ENCODE results near the gene AKAP6.

Gene AKAP6

DNA sequence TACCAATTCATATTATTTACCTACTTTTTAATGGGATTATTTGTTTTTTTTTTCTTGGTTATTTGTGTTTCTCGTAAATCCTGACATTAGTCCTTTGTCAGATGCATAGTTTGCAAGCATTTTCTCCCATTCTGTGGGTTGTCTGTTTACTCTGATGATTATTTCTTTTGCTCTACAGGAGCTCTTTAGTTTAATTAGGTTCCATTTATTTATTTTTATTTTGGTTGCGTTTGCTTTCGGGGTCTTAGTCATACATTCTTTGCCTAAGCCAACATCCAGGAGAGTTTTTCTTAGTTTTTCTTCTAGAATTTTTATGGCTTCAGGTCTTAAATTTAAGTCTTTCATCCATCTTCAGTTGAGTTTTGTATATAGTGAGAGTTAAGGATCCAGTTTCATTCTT lies 289.9 kb downstream of the AKAP6 start:
- no peak for DNase-seq (ENCODE audit: low read depth in 2 of 2, low spot score in 1 of 2)

DNA sequence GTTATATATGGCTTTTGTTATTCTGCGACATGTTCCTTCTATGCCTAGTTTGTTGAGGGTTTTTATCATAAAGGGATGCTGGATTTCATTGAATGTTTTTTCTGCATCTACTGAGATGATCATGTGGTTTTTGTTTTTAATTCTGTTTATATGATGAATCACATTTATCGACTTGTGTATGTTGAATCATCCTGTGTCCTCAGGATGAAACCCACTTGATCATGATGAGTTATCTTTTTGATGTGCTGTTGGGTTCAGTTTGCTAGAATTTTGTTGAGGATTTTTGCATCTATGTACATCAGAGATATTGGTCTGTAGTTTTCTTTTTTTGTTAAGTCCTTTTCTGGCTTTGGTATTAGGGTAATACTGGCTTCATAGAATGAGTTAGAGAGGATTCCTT lies 291.2 kb downstream of the AKAP6 start:
- no peak for DNase-seq (ENCODE audit: low read depth in 2 of 2, low spot score in 1 of 2)

DNA sequence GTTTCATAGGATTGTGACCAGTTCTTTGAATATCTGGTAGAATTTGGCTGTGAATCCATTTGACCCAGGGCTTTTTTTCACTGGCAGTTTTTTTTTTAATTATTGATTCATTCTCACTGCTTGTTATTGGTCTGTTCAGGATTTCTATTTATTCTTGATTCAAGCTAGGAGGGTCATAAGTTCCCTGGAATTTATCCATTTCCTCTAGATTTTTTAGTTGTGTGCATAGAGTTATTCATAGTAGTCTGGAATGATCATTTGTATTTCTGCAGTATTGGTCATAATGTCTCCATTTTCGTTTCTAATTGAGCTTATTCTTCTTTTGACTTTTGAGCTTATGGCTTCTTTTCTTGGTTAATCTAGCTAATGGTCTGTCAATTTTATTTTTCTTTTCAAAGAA lies 291.6 kb downstream of the AKAP6 start:
- no peak for DNase-seq (ENCODE audit: low read depth in 2 of 2, low spot score in 1 of 2)

DNA sequence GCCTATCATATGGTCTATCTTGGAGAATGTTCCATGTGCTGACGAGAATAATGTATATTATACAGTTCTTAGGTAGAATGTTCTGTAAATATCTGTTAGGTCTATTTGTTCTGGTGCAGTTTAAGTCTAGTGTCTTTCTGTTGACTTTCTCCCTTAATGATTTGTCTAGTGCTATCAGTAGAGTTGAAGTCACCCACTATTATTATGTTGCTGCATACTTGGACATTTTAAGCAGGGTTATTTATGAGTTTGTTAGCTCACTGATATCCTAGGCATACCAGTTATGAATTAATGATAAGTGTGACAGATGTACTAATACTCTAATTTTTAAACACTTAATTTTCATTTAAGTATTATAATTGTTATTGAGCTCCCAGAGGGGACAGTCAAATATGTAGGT lies 292.5 kb downstream of the AKAP6 start:
- DNase-seq (ENCODE audit: low read depth in 2 of 2, low spot score in 1 of 2): no peak

DNA sequence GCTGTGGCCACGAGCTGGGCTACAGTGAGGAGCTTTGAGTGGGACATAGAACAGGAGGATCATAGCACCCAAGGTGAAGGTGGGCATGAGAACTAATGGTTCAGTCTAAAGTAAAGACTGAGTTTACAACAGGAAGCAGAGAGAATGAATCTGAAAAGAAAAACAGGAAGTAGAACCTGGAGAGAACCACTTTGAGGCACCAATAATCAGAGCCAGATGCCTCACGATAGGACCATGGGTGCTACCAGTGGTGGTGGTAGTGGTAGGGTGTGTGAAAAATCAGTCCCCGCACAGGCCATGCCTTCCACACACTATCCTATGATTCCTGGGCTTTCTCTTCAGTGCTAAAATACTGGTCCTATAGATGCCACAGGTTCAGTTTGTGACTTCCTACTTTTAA lies 293.6 kb downstream of the AKAP6 start:
- no peak for DNase-seq (ENCODE audit: low read depth in 2 of 2, low spot score in 1 of 2)

DNA sequence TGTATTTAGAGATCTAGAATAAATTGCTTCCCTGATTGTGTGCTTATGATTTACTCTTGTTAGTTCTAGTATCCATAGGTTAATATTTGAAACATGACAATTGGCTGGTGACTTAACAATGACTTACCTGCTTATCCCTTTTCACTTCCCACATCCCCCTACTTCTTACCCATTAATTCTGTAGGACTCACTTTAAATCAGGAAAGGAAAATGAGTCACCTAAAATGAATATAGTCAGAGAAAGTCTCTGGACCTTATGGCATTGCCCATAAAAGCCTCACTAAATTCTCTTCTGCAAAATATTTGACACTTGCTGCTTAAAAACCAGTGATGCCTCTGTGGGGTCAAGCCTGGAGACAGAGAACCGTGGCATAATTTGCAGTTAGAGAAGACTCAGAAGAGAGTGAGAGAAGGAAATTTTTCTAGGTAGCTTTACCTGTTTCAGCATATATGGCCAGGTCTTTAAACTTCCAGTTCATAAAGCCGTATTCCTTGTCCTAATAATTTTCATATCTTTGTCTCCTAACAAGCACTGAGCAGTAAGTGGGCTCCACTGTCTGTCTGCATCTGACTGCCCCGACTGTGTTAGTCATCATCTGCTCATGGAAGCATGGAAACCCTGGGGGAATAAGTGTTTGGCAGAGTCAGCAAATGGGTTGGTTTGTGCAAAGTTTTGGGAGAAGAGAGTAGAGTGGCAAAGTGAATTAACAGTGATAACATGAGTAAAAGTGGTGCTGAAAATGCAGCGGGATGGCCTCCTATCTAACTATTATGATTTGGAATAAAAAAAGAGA lies 294.4 kb downstream of the AKAP6 start:
- no peak for DNase-seq (ENCODE audit: low read depth in 2 of 2, low spot score in 1 of 2)

DNA sequence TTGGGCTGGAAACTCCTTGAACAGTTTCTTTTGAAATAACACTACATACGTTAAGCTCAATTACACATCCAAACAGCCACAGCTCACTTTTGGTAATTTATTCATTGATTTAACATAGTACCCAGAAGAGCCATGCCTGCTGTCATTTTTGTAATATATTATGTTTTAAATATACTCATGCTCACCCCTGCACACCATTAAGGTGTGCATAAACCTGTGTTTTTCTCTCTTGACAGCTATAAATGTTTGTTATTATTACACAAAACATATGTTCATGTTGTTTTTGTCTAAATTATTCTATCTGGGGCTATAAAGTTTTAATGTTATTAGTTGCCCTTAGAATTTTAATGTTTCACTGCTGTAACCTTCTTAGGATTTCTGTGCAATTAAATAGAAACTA lies 296.1 kb downstream of the AKAP6 start:
- no peak for DNase-seq (ENCODE audit: low read depth in 2 of 2, low spot score in 1 of 2)

DNA sequence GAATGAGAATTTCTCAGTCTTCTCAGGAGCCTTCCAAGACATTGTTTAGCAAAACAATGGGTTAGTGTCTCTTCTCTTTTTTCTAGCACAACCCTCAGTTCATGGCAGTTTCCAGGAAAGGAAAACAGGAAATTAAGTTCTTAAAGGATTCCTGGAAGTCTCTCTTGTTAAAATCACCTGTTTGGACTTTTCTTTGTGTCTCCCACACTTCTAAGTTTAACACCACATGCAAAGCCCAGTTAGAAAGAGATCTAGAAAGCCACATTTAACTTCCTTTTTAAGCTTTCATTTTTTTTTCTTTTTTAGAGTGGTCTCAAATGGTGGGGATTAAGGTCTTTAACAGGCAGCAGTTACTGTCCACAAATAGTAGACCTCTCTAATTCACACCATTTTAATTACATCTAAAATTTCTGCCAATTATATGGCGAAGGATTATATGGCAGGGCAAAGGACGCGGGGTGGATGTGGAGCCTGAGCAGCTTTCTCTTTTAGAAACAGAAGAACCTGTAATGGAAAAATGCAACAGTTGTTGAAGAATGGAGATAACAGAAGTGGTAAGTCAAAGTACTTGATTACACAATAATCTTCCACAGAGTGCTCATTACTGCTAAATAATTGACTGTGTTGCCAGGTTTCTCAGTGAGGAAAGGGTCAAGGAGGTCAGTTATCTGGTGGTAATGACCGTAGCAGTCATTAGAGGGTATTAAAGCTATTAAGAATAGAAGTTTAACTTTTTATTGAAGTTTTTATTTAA lies 298.6 kb downstream of the AKAP6 start:
- no peak for DNase-seq (ENCODE audit: low read depth in 2 of 2, low spot score in 1 of 2)

DNA sequence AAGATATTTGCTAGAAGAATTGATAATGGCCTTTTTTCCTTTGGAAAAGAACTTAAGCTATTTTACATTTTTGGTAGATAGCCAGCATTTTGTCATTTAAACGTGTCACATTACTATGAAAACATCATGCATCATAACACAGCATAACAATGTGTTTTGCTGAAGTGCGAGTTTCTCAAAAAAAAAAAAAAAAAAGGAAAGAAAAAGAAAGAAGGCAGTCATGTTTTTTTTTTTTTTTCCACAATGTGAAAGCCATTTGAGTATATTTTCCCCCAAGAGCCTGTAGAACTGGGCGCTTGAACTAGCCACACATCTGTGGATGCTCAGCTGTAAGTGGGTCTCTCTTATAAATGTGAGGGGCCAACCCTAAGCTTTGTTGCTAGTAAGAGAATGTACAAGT lies 300.1 kb downstream of the AKAP6 start:
- no peak for DNase-seq (ENCODE audit: low read depth in 2 of 2, low spot score in 1 of 2)

DNA sequence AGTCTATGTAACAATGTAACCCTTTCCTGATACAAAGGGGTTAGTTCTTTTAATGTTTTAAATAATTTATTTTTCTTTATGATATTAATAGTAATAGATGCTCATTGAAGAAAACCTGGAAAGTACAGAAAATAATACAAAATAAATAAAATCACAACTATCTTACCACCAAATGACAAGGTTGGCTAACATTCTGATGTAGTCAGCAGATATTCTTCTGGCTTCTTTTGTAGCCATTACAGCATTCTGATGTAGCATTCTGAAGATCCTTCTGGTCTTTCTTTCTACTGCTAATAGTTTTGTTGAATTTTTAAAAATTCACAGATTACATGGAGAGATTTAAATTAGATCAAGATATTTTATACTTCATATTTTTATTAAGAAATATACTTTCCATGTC lies 301.6 kb downstream of the AKAP6 start:
- no peak for DNase-seq (ENCODE audit: low read depth in 2 of 2, low spot score in 1 of 2)

DNA sequence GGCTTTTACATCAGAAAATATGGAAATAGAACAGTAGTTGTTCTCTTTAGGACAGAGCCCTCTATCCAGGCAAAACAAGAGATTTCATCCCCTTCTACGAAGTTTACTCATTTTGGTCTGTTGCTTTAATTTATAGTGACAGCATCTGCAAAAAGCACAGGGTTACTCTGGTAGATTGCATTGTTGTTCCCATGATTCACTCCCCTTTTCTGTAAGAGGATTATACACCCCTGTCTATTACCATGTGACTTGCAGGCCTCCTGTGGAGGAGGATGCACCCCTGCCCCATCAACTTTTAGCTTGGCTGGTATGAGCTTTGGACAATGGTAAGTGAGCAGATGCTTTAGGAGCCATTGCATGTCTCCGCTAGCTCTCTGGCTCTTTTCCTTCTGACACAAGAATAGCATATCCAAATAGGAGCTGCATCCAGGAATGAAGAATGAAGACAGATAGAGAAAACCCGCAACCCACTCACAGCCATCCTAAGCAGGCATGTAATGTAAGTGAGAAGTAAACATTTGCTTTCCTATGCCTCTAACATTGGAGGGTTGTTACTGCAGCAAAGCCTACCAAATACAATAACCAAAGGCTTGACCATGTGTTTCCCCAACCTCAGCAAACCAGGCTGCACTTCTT lies 304.2 kb downstream of the AKAP6 start:
- DNase-seq (ENCODE audit: low read depth in 2 of 2, low spot score in 1 of 2): no peak

DNA sequence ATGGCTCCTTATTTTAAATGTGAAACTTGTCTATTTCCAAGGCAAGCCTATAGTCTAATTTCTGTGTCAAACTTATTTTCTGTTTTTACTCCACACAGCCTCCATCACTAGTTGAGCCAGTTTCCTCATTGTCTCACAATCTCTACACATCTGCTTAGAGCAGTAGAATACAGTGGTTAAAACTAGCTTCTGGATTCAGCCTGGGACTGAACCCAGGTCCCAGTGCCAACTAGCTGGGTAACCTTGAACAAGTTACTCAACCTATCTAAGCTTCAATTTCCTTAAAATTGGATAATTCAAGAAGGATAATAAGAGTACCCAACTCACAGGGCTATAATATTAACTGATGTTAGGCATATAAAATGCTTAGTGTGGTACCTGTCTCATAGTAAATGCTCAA lies 304.8 kb downstream of the AKAP6 start:
- no peak for DNase-seq (ENCODE audit: low read depth in 2 of 2, low spot score in 1 of 2)

DNA sequence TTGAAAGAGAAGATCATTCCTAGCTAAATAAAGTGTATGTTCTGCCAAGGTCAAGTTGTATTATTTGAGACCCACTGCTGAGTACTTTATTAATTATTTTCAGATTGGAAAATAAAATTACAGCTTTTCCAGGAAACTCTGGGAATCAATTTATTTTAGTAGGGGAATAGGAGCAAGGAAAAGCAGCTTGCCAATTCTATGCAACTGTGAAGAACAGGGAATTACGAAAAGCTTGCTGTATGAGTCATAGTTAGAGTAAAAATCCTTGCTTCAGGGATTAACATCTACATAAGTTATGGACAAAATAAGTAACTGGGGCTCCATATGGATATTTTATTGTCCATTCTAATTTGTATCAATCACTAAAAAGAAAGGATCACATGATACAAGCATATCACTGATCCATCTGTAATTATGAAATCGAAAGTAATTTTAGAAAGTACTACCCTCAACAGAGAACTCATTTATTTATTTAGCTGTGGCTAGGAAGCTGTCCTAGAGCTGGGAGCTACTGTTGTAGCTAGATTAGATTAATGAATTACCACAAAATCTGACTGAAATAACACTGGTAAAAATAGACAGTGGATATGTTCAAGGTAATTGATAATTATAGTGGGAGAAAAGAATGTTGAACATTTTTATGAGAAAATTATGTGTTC lies 306.1 kb downstream of the AKAP6 start:
- DNase-seq (ENCODE audit: low read depth in 2 of 2, low spot score in 1 of 2): no peak

DNA sequence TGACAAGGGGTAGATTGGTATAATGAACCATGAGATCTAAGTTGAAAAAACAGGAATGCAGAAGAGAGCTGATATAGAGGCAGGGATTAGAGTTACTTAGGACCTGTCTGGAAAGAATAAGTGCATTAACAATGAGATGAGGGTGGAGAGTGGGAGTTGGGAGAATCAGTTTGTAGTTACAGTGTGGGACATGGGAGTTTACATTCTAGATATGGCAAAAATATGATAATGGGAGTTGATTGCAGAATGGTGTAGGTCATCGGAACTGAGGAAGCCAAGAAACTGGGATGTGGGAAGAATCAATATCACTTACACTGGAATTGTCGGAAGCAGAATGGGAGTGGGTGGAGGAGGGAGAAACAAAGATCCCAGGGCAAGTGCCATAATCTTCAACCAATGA lies 308.5 kb downstream of the AKAP6 start:
- no peak for DNase-seq (ENCODE audit: low read depth in 2 of 2, low spot score in 1 of 2)

DNA sequence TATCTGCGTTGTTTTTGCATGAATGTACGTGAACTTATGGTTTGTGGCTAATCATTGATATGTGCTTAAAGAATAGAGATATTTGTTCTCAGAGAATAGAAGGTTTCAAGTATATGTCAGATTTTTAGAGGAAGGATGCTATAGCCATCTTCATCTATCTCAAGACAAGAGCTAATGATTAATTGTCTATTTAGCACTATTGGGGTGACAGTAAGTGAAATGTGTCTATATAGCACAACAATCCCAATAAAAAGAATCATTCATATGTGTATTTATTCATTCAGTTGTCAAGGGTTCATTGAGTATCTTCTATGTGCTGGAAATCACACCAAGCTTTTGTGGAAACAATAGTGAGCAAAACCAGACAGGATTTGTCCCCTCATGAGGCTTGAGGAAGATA lies 310.1 kb downstream of the AKAP6 start:
- DNase-seq (ENCODE audit: low read depth in 2 of 2, low spot score in 1 of 2): no peak

DNA sequence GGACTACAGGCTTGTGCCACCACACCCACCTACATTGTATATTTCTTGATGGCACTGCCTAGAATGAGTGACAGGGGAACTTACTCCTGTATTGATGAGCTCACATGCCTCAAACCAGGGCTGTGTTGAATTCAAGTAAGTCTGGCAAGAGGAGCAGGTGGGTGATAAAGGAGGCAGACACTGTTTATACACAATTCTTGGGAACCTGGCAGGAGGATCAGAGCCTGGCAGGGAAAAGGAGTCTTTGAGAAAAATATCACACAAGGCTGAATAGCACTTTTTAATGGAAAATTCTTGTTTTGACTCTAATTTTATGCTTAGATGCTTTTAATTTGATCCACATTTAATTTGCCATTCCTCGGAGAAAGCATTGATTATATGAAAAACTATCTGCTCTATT lies 316.5 kb downstream of the AKAP6 start:
- no peak for DNase-seq (ENCODE audit: low read depth in 2 of 2, low spot score in 1 of 2)

DNA sequence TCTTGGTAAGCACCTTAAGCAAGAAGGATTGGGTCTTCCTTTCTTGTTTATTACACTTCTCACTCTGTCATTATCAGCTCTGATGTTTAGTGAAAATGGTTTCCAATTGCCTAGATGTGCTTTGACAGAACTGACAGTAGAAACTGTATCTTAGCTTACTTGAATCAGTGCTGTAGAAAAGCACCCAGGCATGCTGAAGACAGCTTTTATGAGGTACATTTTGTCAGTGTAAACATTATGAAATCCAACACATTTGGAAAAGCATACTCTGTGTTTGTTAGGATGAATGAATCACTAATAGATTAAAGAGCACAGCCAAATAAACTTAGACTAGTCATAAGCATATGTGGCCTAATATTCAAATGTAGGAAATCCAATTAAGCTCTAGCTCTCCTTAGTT lies 319.3 kb downstream of the AKAP6 start:
- no peak for DNase-seq (ENCODE audit: low read depth in 2 of 2, low spot score in 1 of 2)

DNA sequence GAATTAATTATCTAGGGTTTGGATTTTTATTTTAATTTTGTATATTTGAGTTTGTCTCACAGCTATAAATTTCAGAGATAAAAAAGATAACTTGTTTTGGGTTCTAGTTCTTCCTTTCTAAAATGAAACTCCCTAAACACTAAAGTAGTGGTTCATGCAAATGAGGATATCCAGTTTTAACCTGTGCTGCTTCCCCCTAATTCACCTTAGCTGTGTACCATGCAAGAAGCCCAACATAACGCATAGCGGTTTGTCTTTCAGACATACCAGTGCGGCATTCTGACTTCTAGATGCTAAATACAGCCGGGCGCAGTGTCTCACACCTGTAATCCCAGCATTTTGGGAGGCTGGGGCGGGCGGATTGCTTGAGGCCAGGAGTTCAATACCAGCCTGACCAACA lies 320.9 kb downstream of the AKAP6 start:
- no peak for DNase-seq (ENCODE audit: low read depth in 2 of 2, low spot score in 1 of 2)

DNA sequence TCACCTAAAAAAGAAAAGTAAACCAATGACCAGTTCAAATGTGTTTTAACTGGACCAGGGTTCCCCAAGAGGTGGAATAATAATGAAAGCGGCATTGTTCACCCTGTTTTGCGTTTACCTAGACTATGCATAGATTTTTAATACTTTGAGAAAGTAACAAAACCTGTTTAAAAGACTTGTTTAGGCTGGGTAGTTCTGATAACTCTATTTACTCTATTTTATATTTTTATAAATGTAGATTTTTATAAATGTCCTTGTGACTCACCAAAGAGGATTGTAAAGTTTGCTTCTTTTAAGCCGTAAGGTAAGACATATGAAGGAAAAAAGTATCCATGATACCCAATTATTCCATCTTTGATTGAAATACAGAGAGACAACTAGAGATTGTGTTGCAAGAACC lies 321.6 kb downstream of the AKAP6 start:
- no peak for DNase-seq (ENCODE audit: low read depth in 2 of 2, low spot score in 1 of 2)

DNA sequence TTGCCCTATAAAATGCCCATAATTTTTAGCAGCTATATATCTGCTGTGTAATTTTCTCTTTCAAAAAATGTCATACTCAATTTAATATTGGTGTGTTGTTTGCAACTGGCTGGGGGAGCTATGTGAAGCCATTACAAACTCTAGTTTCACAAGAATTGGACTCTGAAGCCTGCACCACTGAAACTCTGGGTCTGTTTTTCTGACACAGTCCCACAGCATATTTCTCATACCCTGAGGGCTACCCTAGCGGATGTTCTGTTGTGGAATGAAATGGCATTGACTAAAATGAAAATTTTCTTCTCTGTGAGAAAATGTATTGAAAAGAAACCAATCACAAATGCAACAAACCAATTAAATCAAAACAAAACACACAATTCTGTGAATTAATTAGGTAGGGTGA lies 325.0 kb downstream of the AKAP6 start:
- DNase-seq (ENCODE audit: low read depth in 2 of 2, low spot score in 1 of 2): no peak

DNA sequence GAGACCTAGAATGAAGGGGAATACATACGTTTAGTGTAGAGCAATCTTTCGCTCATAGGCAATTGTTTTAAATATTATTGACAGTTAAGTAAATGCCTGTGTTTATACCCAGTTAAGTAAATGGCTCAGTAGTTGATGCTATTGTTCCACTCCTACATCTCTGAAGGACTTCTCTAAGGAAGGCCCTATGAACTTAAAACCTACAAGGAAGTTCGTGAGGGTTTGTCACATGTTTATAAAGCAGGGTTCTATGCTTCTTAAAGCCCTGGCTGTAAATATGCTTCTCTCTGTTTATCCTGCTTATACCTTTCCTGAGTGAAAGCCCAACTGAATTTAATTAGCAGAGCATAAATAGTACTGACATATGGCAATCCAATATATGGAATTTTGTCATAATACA lies 327.5 kb downstream of the AKAP6 start:
- DNase-seq (ENCODE audit: low read depth in 2 of 2, low spot score in 1 of 2): no peak

DNA sequence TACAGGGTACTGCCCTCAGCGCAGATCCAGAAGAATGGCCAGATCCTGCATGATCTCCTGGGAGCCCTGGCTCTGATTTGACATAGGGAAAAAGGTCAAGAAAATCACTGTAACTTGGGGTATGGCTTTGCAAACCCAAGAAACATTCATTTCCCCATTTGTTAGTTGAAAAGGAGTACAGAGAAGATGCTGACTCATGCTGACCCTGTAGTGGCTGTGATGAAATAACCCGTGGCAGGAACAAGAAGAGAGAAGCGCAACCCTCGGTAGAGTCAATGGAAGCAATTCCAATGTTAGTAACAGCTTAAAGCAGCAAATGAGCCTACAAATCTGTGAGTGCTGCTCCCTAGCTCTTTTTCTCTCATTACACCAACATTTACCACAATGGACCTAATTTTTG lies 328.0 kb downstream of the AKAP6 start:
- no peak for DNase-seq (ENCODE audit: low read depth in 2 of 2, low spot score in 1 of 2)
